Measurements from ENCODE around the gene FOXRED1.

DNA sequence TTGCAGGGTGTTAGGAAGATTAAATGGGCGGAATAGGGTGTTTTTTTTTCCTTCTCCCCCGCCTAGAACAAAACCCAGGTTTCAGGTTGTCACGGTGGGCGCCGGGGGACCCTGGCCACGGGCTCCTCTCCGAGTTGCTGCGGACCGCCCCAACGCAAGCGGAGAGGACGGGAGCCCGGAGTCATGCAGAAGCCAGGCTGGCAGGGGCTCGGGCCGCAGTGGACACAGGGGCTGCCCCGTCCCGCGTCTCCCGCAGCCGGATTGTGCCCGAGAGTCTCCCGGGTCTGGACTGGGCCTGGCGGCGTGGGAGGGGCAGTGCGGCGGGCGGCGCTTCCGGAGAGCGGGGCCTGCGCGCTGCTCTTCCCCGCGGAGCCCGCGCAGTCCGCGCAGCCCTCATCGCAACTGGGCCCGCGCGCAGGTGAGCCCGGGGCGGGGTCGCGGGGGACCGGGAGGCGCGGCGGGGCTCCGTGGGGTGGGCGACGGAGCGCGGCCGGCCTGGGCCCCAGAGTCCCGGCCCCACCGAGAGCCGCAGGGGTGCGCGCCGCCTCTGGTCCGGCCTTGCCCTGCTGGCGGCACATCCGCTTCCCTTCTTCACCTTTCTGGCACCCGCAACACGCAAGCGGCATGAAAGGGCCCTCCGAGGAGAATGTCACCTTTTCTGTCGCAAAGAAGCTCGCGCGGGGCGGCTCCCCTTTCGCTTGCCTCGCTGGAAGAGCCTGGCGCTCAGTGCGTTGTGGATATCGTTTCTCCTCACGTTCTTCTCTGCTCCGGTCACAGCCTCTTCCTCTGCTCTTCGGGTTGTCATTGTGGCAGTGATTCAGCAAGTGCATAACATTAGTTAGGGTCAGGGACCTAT lies 14.0 kb downstream of the FOXRED1 start, which contains the start of gene TIRAP:
- TF ChIP-seq, protein P1, sequence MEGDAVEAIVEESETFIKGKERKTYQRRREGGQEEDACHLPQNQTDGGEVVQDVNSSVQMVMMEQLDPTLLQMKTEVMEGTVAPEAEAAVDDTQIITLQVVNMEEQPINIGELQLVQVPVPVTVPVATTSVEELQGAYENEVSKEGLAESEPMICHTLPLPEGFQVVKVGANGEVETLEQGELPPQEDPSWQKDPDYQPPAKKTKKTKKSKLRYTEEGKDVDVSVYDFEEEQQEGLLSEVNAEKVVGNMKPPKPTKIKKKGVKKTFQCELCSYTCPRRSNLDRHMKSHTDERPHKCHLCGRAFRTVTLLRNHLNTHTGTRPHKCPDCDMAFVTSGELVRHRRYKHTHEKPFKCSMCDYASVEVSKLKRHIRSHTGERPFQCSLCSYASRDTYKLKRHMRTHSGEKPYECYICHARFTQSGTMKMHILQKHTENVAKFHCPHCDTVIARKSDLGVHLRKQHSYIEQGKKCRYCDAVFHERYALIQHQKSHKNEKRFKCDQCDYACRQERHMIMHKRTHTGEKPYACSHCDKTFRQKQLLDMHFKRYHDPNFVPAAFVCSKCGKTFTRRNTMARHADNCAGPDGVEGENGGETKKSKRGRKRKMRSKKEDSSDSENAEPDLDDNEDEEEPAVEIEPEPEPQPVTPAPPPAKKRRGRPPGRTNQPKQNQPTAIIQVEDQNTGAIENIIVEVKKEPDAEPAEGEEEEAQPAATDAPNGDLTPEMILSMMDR (IDR thresholded peaks at IDR 0.05; ENCODE audit: low read length) = no peak
- TF ChIP-seq EZH2 (optimal IDR thresholded peaks at IDR 0.05; ENCODE audit: low read depth, low read length) = no peak
- no peak for TF ChIP-seq EZH2phosphoT487 (IDR thresholded peaks at IDR 0.05; ENCODE audit: low read length)

Measured in MM.1S (cell line).